Ecto neural progenitor cell (in vitro differentiated cells): ENCODE measurements around the gene GZMH.
"Not testable (repeated sequence)": the region's sequence is repeated elsewhere in the genome, so short reads cannot be mapped to it uniquely, and the experiment has no call there.

Experiments
- DNase-seq: peaks from one replicate; pipeline ENCODE4 v3.0.0-alpha.2; 2018; ENCODE audit warnings: low spot score

Gene GZMH

DNA sequence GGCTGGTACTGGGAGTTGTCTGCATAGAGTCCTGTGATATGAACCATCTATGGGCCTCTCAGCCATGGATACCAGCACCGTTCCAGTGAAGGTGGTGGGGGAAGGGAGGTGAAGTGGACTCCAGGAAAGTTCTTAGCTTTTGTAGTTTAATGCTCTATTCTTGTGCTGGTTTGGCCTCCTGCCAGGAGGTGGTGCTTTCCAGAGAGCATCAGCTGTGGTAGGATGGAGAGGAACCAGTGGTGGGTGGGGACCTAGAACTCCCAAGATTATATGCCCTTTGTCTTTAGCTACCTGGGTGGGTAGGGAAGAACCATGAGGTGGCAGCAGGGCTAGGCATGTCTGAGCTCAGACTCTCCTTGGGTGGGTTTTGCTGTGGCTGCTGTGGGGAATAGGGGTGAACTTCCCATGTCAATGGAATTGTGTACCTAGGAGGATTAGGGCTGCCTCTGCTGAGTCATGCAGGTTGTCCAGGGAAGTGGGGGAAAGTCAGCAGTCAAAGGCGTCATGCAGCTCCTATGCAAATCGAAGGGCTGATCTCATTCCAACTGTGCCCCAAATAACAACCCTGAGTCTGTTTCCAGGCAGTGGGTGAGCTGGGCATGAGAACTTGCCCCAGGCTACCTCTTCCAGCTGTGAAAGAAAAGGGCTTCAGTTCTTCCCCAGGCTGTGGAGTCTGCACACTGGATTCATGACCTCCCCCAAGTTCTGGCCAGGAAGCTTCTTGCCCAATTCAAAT, 14.2 kb downstream of the GZMH start:
- DNase-seq: no peak

DNA sequence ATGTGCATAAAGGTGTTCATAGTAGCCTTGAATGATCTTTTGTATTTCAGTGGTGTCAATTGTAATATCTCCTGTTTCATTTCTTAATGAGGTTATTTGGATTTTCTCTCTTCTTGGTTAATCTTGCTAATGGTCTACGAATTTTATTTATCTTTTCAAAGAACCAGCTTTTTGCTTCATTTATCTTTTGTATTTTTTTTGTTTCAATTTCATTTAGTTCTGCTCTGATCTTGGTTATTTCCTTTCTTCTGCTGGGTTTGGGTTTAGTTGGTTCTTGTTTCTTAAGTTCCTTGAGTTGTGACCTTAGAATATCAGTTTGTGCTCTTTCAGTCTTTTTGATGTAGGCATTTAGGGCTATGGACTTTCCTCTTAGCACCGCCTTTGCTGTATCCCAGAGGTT, 18.5 kb downstream of the GZMH start:
- DNase-seq: not testable (repeated sequence)

DNA sequence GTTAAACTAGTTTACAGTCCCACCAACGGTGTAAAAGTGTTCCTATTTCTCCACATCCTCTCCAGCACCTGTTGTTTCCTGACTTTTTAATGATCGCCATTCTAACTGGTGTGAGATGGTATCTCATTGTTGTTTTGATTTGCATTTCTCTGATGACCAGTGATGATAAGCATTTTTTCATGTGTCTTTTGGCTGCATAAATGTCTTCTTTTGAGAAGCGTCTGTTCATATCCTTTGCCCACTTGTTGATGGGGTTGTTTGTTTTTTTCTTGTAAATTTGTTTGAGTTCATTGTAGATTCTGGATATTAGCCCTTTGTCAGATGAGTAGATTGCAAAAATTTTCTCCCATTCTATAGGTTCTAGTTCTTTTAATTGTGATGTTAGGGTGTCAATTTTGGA, 25.1 kb downstream of the GZMH start:
- not testable (repeated sequence) for DNase-seq

DNA sequence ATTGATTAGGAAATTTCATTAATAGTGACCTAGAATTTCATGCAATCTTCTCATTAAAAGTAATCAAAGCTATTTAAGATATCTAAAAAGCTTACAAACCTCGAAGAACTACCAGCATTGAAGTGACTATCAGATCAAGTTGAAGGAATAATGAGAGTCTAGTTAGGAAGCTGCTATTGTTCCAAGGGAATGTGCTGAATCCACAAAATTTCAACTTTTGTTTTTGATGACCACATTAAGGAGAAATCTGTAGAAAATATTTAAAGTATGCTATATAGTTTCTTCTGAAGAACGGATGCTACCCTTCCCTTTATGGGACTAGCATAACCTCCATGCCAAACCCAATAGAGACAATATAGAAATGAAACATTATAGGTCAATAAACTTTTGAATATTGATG, 30.9 kb downstream of the GZMH start:
- no peak for DNase-seq

DNA sequence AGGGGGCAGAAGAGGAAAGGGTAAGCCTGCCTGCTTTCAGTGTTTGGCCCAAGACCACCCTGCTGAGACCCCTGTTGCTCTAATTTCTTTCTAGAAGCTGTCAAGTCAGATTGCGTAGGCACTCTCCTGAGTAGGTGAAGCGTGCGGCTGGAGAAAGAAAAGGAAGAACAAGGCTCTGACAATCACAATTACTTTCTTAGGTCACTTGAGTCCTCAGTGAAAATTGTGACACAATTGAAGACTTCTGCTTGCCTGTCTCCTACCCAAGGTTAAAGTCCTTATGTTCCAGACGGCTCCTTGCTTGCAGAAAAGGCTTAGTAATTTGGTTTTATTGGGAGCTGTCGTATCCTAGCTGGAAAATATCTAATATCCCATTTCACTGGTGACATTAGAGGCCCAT, 32.7 kb downstream of the GZMH start:
- DNase-seq: no peak

DNA sequence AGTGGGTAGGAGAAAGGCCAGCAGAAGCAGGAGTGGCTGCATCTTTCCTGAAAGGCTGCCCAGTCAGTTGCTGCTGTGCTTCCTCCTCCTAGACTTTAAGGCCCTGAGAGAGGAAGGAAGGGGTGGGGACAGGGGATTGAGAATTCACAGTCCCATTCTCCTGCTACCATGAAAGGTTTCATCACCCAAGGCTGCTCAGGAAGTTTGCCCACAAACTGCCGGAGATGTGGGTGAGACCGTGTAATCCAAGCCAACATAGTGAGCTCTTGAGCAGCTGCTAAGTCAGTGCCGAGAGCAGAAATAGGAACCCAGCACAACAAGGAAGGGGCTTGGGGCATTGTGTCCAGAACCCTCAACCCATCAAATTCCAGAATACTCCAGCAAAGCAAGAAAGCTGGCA, 33.3 kb downstream of the GZMH start, which contains the start of gene CTSG:
Gene CTSG (minus strand): TSS at position 69 of the 400 bp plus-strand sequence. CDS start 27 bp downstream, at position 42.
- no peak for DNase-seq

DNA sequence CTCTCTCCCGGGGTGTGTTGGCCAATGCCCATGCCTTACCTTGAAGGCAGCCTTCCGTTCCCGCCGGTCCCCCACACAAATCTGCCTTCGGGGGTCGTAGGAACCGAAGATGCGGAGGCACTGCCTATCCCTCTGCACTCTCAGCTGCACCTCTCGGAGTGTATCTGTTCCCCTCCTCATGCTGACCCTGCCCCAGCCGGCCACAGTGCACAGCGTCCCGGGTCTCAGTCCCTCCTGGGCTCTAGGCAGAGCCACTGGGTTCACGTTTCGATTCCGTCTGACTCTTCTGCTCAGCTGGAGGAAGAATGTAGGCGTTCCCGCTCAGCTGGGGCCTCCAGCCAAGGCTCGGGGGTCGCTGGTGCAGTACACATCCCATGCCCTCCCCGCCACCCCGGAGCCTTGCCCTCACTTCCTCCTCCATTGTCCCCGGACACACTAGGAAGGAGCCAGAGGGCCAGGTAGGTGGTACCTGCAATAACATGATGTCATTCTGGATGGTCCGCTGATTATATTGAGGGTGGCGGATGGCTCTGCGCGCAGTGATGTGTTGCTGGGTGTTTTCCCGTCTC, 35.2 kb downstream of the GZMH start:
- DNase-seq: no peak

DNA sequence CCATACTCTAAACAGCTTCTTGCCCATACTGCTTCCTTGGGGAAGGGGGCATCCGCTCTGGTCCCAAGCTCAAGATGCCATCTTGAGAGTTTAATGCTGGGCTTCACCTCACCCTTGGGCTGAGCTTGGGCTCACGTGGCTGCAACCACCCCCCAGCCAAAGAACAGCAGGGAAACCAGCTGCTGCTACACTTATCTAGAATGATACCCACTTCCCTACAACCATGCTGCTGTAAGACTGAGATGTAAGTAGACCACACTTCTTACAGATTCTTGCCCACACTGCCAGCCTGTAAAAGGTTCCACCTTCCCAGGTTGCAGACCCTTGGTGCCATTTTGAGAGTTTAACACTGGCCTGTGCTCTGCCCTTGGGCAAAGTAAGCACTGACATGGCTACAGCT, 43.2 kb downstream of the GZMH start:
- no peak for DNase-seq

DNA sequence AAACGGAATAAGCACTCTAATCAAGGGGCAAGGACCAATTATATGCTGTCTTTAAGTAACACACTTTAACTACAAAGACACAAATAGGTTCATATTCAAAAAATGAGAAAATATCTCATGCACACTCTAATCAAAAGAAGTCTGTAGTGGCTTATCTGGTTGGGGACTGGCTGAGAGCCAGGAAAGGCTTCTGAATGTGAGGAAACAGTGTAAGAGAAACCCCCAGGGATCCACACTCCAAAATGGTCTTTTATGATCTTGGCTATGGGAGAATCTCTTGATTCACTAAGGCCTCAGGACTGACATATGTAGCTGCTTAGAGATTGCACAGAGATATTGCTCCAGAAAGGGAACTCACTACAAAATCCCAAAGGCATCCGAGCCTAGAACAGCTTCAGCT, 43.7 kb downstream of the GZMH start:
- no peak for DNase-seq

DNA sequence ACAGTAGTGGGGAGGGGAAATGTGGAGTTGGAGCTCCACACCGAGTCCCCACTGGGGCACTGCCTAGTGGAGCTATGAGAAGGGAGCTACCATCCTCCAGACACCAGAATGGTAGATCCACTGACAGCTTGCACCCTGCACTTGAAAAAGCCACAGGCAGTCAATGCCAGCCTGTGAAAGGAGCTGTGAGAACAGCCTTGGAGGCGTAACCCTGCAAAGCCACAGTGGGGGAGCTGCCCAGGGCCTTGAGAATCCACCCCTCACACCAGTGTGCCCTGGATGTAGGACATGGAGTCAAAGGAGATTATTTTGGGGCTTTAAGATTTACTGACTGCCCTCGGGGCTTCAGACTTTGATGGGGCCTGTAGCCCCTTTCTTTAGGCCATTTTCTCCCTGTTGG, 46.0 kb downstream of the GZMH start:
- DNase-seq: no peak

DNA sequence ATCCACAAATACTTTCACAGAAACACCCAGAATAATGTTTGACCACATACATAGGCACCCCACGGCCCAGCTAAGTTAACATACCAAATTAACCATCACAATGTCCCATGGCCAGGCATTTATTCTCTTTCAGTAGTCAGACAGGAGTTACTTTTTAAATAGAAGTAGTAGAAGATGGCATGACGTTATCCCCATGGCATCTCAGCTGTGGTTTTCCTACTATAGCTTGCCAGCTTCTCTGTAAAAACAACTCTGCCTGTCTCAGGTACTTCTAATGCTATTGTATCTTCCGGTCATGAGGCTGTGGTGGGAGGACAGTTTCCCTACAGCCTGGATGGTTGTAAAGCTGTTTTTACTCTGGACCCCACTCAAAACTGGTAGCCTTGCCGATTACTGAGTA, 52.7 kb downstream of the GZMH start:
- DNase-seq: no peak
